Measurements from ENCODE around the gene FUZ.

DNA sequence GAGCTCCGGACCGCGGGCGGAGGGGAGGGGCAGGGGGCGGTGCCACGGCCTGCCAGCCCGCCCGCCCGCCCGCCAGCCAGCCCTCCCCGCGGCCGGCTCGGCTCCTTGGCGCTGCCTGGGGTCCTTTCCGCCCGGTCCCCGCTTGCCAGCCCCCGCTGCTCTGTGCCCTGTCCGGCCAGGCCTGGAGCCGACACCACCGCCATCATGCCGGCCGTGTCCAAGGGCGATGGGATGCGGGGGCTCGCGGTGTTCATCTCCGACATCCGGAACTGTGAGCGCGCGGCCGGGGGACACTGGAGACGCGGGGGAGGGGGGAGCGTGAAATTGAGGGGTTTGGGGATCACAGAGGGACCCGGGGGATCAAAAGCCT lies 46.2 kb downstream of the FUZ start, which contains the start of gene AP2A1:
- TF ChIP-seq ZFP37 (tag by site-specific recombination; IDR thresholded peaks at IDR 0.05) (no peak), ZNF624 (tag by site-specific recombination; IDR thresholded peaks at IDR 0.05) (no peak), ZNF433 (tag by site-specific recombination; IDR thresholded peaks at IDR 0.05; ENCODE audit: low read depth) (no peak), ZNF248 (tag by site-specific recombination; IDR thresholded peaks at IDR 0.05) (no peak), KLF16 (tag by site-specific recombination; IDR thresholded peaks at IDR 0.05) (no peak)
- TF ChIP-seq, protein P1, sequence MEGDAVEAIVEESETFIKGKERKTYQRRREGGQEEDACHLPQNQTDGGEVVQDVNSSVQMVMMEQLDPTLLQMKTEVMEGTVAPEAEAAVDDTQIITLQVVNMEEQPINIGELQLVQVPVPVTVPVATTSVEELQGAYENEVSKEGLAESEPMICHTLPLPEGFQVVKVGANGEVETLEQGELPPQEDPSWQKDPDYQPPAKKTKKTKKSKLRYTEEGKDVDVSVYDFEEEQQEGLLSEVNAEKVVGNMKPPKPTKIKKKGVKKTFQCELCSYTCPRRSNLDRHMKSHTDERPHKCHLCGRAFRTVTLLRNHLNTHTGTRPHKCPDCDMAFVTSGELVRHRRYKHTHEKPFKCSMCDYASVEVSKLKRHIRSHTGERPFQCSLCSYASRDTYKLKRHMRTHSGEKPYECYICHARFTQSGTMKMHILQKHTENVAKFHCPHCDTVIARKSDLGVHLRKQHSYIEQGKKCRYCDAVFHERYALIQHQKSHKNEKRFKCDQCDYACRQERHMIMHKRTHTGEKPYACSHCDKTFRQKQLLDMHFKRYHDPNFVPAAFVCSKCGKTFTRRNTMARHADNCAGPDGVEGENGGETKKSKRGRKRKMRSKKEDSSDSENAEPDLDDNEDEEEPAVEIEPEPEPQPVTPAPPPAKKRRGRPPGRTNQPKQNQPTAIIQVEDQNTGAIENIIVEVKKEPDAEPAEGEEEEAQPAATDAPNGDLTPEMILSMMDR (tag by site-specific recombination; IDR thresholded peaks at IDR 0.05): no peak
- TF ChIP-seq, protein P2, sequence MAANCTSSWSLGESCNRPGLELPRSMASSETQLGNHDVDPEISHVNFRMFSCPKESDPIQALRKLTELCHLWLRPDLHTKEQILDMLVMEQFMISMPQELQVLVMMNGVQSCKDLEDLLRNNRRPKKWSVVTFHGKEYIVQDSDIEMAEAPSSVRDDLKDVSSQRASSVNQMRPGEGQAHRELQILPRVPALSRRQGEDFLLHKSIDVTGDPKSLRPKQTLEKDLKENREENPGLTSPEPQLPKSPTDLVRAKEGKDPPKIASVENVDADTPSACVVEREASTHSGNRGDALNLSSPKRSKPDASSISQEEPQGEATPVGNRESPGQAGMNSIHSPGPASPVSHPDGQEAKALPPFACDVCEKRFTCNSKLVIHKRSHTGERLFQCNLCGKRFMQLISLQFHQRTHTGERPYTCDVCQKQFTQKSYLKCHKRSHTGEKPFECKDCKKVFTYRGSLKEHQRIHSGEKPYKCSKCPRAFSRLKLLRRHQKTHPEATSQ (tag by site-specific recombination; IDR thresholded peaks at IDR 0.05): no peak

All from HEK293 (cell line).